Keratinocyte (primary cell): ENCODE data around the gene MMP23B. TPM values are rescaled to one million over a fixed set of nuclear protein-coding genes. Genes with fewer than 3 reads are reported as not detected.

Experiments used
- DNase-seq: peaks from one replicate; pipeline ENCODE4 v3.0.0-alpha.2; 2011; ENCODE audit warnings: low read depth, missing footprints, low spot score
- FAIRE-seq: peaks from 2 replicates; lab custom pipeline; 2011; peaks lifted over from hg19 to GRCh38; lab: Jason Lieb, UNC
- H2AFZ ChIP-seq: 2 replicates; pipeline ENCODE4 v1.6.0; 2012; ENCODE audit warnings: low read length, control low read depth, inconsistent platforms; ENCODE audit not compliant: control insufficient read depth
- H3K27ac ChIP-seq: 2 replicates; pipeline ENCODE4 v1.5.1; 2011; ENCODE audit warnings: low read length; ENCODE audit not compliant: control insufficient read depth, insufficient read depth
- H3K27me3 ChIP-seq: 3 replicates; pipeline ENCODE4 v1.6.0; 2011; ENCODE audit warnings: low read length; ENCODE audit not compliant: control insufficient read depth, insufficient read depth; ENCODE audit errors: extremely low read depth
- H3K36me3 ChIP-seq, 2 experiments: 2 replicates in 1 of 2; 3 replicates in 1 of 2; pipeline ENCODE4 v1.5.1; 2011; ENCODE audit warnings: low read length in 2 of 2, mild to moderate bottlenecking in 1 of 2; ENCODE audit not compliant: control insufficient read depth in 2 of 2, insufficient read depth in 2 of 2; ENCODE audit errors: extremely low read depth in 1 of 2
- H3K4me1 ChIP-seq: 3 replicates; pipeline ENCODE4 v1.5.1; 2011; ENCODE audit warnings: low read length; ENCODE audit not compliant: control insufficient read depth, insufficient read depth; ENCODE audit errors: extremely low read depth
- H3K4me2 ChIP-seq: 3 replicates; pipeline ENCODE4 v1.6.0; 2011; ENCODE audit warnings: low read depth, low read length; ENCODE audit not compliant: control insufficient read depth, insufficient read depth; ENCODE audit errors: extremely low read depth
- H3K4me3 ChIP-seq, 3 experiments: fragments of 200-600 bp in 1 of 3; sonication (generic) in 1 of 3; 2 replicates in 2 of 3; 3 replicates in 1 of 3; pipeline ENCODE4 v1.5.1; 2011 to 2016; ENCODE audit warnings: low read length in 3 of 3, mild to moderate bottlenecking in 3 of 3, control low read depth in 2 of 3, inconsistent platforms in 1 of 3, low read depth in 1 of 3, mixed read lengths in 1 of 3, mixed run types in 1 of 3, moderate library complexity in 1 of 3; ENCODE audit not compliant: control insufficient read depth in 2 of 3, insufficient read depth in 2 of 3; ENCODE audit errors: extremely low read depth in 1 of 3
- H3K79me2 ChIP-seq: 2 replicates; pipeline ENCODE4 v1.6.0; 2012; ENCODE audit warnings: low read length; ENCODE audit not compliant: control insufficient read depth, insufficient read depth
- H3K9ac ChIP-seq: 3 replicates; pipeline ENCODE4 v1.6.0; 2011; ENCODE audit warnings: low read length; ENCODE audit not compliant: control insufficient read depth, insufficient read depth; ENCODE audit errors: extremely low read depth
- H3K9me1 ChIP-seq: 3 replicates; pipeline ENCODE4 v1.6.0; 2011; ENCODE audit warnings: low read length; ENCODE audit not compliant: control insufficient read depth, insufficient read depth; ENCODE audit errors: extremely low read depth
- H3K9me3 ChIP-seq: 2 replicates; pipeline ENCODE4 v1.5.1; 2012; ENCODE audit warnings: low read depth, low read length; ENCODE audit not compliant: control insufficient read depth
- H4K20me1 ChIP-seq: 3 replicates; pipeline ENCODE4 v1.6.0; 2011; ENCODE audit warnings: low read length; ENCODE audit not compliant: control insufficient read depth, insufficient read depth; ENCODE audit errors: extremely low read depth
- CTCF ChIP-seq, 3 experiments: IDR thresholded peaks in 1 of 3; conservative IDR thresholded peaks in 1 of 3; optimal IDR thresholded peaks in 1 of 3; 2 replicates in 2 of 3; 3 replicates in 1 of 3; pipeline versions ENCODE3 to v1.5.1; 2011; ENCODE audit warnings: low read length in 3 of 3, mild to moderate bottlenecking in 3 of 3, moderate library complexity in 2 of 3, control low read depth in 1 of 3, inconsistent platforms in 1 of 3; ENCODE audit not compliant: insufficient read depth in 2 of 3; ENCODE audit errors: extremely low read depth in 1 of 3
- EZH2 ChIP-seq: IDR thresholded peaks from one replicate; pipeline ENCODE4 v1.6.1; 2012; ENCODE audit warnings: inconsistent platforms, mild to moderate bottlenecking, low read length, moderate library complexity
- dilution Hi-C: fragments of 300-500 bp; cut with MboI; formaldehyde crosslinking; loops from one replicate; pipeline ENCODE4 v1.7.0; 2020; ENCODE audit warnings: low sequenced_read_pairs; ENCODE audit not compliant: extremely low pct_ligation_motif_present
- polyA plus RNA-seq, 5 experiments: library from polyadenylated mRNA; depleted of rRNA in 3 of 5; stranded (reverse) in 3 of 5; stranded (forward) in 1 of 5; unstranded in 1 of 5; fragments of >200 nt; gene quantifications; 1 replicate in 1 of 5; 2 replicates in 3 of 5; 3 replicates in 1 of 5; pipeline versions ENCODE4 v1.2.1 to v1.2.3, GENCODE V29; 2011 to 2012; ENCODE audit warnings: missing spikeins in 2 of 5, low read depth in 1 of 5, low replicate concordance in 1 of 5

MMP23B gene
- polyA plus RNA-seq, 1 donor (not counting 4 experiments of a cell fraction or from before 2014, with no cell fraction given) = not detected

- Histone ChIP-seq H3K36me3 (no peaks in the 10 kb centered on the region), H2AFZ (no peak overlapping the region), H3K27me3 (no peaks in the 10 kb centered on the region), H4K20me1 (no peaks in the 10 kb centered on the region), H3K27ac (no peak overlapping the region), H3K4me3 (no peak overlapping the region), H3K4me1 (peaks cover 18% of the 10 kb centered on the region), H3K79me2 (no peaks in the 10 kb centered on the region), H3K4me2 (no peak overlapping the region), H3K9me3 (no peaks in the 10 kb centered on the region), H3K9ac (no peak overlapping the region), H3K9me1 (no peaks in the 10 kb centered on the region)
- dilution Hi-C loops = no loop called here
- DNase-seq = no peak
- TF ChIP-seq CTCF (optimal IDR thresholded peaks at IDR 0.05 in 1 of 3, IDR thresholded peaks at IDR 0.05 in 1 of 3, conservative IDR thresholded peaks at IDR 0.05 in 1 of 3; ENCODE audit: extremely low read depth in 1 of 3, insufficient read depth in 2 of 3, low read length in 3 of 3) (no peak), EZH2 (no peak)
- FAIRE-seq = no peak
These were observed 6.2 kb upstream of the MMP23B start for GRCh38 chr1:1625824-1626206.

- H3K79me2 ChIP-seq = no peaks in the 10 kb centered on the region
- H3K4me2 ChIP-seq = peak overlapping the region; percentile 84
- H3K9me1 ChIP-seq = no peaks in the 10 kb centered on the region
- H3K4me3 ChIP-seq = no peak overlapping the region
- dilution Hi-C loops = no loop called here
- no peak for FAIRE-seq
- no peak overlapping the region for H3K9ac ChIP-seq
- no peak overlapping the region for H3K27ac ChIP-seq
- DNase-seq = no peak
- no peaks in the 10 kb centered on the region for H3K9me3 ChIP-seq
- peaks cover 18% of the 10 kb centered on the region for H3K4me1 ChIP-seq
- TF ChIP-seq EZH2 (no peak), CTCF (optimal IDR thresholded peaks at IDR 0.05 in 1 of 3, IDR thresholded peaks at IDR 0.05 in 1 of 3, conservative IDR thresholded peaks at IDR 0.05 in 1 of 3; ENCODE audit: extremely low read depth in 1 of 3, insufficient read depth in 2 of 3, low read length in 3 of 3) (no peak)
- no peak overlapping the region for H2AFZ ChIP-seq
- H3K27me3 ChIP-seq = peaks cover 6% of the 10 kb centered on the region
- no peaks in the 10 kb centered on the region for H3K36me3 ChIP-seq
- H4K20me1 ChIP-seq = no peaks in the 10 kb centered on the region
These were observed 5.5 kb upstream of the MMP23B start for GRCh38 chr1:1626207-1627141.
